ENCODE results near the gene CRB1. TPM values are rescaled to one million over a fixed set of nuclear protein-coding genes. Genes with fewer than 3 reads are reported as not detected.
A peak's percentile ranks its signal among the peaks of the same experiment; 100 is the strongest.
"Not testable (repeated sequence)": the region's sequence is repeated elsewhere in the genome, so short reads cannot be mapped to it uniquely, and the experiment has no call there.

The CRB1 gene
- total RNA-seq, 1 donor from 2014 or later = under 0.01 TPM

GRCh38 chr1:197402189-197402588, 134.1 kb downstream of the CRB1 start:
- DNase-seq = no peak

- DNase-seq = not testable (repeated sequence)
Measured at GRCh38 chr1:197404774-197405173, 136.7 kb downstream of the CRB1 start.

GRCh38 chr1:197405614-197406013, 137.6 kb downstream of the CRB1 start:
- not testable (repeated sequence) for DNase-seq

GRCh38 chr1:197413564-197413963, 145.5 kb downstream of the CRB1 start:
- DNase-seq = no peak

DNA sequence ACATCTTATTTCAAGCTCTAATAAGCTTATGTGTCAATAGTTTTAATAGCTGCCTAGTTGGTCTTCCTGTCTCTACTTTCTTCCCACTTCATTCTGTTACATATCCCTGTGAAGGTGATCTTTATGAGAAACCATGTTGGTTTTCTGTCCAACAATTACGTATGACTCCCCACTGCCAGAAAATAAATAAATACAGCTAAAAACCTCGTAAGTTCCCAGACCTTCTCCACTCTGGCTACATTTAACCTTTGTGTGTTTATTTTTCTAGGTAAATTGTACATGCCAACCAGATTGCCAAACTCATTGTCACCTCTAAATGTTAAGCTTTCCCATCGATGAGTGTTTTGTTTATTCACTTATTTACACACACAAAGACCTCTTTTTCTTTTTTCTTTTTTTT, 147.2 kb downstream of the CRB1 start:
- DNase-seq = no peak

GRCh38 chr1:197418693-197419092, 150.6 kb downstream of the CRB1 start:
- no peak for DNase-seq

DNA sequence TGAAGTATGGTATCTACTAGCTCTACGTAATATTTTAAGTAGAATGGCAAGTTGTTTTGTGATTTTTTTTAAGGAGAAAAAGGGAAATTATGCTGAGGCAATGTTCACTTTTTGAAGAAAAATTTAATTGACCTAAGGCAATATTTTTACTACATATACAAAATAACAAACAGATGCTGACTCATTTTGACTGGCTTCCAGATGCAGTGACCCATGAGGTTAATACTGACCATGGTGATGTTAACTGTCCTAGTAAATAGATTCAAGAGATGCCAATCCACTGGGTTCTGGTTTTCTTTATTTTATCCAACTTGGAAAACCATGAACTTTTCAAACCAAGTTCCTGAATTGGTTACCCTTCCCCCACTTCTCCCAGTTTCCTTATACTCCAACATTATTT, 154.9 kb downstream of the CRB1 start:
- DNase-seq = no peak

GRCh38 chr1:197424380-197424779, 156.3 kb downstream of the CRB1 start:
- DNase-seq = no peak

DNA sequence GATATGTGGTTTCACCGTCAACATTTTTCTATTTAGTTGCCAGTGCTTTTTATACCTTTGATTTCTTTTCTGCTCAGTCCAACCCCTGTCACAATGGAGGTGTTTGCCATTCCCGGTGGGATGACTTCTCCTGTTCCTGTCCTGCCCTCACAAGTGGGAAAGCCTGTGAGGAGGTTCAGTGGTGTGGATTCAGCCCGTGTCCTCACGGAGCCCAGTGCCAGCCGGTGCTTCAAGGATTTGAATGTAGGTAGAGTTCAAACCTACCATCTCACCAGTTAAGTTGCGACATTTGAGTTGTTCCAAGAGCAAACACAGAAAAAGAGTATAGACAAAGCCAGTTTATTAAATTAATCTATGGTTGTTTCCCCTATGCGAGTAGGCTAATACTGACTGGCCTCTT, 161.3 kb downstream of the CRB1 start:
- no peak for DNase-seq

DNA sequence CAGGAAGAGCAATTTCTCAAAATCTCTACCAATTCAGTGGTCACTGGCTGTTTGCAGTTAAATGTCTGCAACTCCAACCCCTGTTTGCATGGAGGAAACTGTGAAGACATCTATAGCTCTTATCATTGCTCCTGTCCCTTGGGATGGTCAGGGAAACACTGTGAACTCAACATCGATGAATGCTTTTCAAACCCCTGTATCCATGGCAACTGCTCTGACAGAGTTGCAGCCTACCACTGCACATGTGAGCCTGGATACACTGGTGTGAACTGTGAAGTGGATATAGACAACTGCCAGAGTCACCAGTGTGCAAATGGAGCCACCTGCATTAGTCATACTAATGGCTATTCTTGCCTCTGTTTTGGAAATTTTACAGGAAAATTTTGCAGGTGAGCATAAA, 167.2 kb downstream of the CRB1 start:
- no peak for DNase-seq

DNA sequence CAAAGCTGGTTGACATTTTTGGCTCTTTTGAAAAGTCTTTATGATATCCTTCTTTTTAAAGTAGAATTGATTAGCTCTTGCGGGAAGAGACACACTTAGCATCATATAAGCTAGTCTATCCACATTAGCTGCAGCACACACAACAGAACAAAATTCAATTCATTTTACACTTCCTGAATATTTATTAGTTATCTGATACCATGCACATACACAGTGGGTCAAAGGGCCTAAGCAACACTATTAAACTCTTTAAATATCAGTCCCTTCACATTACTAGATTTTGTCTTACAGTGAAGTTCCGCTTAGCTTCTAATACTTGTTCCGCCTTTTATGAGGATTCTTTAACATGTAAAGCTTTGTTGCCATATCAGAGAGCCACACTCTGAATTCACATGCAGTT, 169.5 kb downstream of the CRB1 start:
- no peak for DNase-seq

- no peak for DNase-seq
Measured at GRCh38 chr1:197438010-197438790, 170.1 kb downstream of the CRB1 start.

DNA sequence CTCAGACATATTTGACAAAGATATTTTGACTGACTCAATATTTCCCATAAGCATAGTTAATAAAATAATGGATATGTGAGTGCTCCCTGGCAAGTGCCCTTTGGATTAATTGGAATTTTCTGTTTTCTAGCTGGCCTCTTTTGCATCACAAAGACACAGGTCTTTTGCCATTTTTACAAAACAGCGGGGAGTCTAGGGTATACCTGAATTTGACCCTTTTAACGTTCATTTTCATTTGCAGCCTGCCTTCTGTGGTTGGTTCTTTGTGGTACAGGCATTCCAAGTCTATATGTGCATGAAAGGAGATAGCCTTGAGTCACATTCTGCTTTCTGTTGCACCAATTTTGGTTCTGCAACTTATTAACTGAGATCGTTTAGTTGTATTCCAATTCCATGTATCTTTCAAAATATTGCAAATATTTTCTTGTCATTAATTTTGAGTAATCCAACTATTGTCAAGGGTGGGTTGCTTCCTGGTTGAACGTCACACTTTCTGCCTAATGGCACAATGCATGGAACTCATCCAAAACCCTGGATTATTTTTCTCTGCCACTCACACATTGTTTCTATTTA, 171.7 kb downstream of the CRB1 start:
- no peak for DNase-seq

DNA sequence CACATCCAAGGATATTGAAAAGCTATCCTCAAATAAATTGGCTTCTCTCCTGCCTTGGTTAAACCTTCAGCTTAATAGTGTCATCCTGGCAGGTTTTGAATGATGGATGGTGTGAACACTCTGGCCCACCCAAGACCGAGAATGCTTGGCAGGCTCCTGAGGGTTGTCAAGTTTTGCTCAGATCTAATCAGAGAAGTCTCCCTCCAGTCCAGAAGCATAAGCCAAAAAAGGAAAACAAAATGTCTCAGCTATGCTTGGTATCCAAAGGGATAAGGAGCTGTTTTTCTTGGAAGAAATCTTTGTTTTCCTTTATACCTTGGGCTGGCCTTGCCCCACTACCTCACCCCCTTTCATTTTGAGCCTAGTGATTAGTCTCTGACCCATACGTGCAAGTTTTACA, 172.7 kb downstream of the CRB1 start:
- DNase-seq = no peak

DNA sequence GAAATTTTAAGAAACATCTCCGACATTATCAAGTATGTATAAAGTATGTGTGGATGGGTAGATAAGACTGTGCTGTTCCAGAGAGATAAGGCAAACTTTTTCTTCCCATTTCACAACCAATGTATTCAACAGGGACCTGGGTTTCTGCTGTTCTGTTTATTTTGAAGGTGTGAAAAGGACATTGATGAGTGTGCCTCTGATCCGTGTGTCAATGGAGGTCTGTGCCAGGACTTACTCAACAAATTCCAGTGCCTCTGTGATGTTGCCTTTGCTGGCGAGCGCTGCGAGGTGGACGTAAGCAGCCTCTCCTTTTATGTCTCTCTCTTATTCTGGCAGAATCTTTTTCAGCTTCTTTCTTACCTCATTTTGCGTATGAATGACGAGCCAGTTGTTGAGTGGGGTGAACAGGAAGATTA, 174.0 kb downstream of the CRB1 start:
- DNase-seq = no peak

DNA sequence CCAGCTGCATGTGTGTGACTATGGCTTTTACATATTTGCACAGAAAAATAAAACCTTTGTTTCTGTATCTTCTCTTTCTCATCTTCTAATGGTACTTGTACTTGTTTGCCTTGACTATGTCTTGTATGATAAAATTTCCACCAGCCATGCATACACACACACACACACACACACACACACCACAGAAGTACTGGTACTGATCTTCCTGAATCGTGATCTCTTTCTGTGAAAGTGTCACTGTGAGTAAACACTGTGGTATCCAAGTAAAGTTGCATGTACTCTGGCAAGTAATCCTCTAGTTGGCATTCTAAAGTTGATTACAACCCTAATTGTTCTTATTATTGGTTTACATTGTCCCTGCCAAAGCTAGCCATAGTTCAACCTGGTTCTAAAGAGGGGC, 176.7 kb downstream of the CRB1 start:
- DNase-seq = no peak

GRCh38 chr1:197448121-197448779, 180.2 kb downstream of the CRB1 start:
- DNase-seq = no peak

DNA sequence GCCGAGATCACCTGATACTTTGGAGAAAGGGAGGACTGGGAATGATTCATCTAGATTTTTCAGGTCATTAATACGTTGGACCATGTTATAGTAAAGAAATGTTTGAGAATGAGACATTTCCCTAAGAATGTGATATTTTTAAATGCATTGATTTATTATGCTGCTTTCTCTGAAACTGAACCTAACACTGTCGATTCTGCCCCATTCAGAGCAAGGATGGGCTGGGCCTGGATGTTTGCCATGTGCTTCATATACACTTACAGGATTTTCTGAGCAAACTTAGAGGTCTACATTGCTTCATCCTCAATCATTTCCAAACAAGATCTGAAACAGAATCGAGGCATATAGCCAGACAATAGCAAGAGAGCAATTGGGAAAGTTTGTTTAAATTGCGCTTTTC, 183.3 kb downstream of the CRB1 start:
- no peak for DNase-seq

- DNase-seq = peak; percentile 18
Measured at GRCh38 chr1:197453376-197454058, 185.5 kb downstream of the CRB1 start.

- DNase-seq = no peak
Measured at GRCh38 chr1:197462539-197462938, 194.5 kb downstream of the CRB1 start.

GRCh38 chr1:197463142-197463541, 195.1 kb downstream of the CRB1 start:
- no peak for DNase-seq

DNA sequence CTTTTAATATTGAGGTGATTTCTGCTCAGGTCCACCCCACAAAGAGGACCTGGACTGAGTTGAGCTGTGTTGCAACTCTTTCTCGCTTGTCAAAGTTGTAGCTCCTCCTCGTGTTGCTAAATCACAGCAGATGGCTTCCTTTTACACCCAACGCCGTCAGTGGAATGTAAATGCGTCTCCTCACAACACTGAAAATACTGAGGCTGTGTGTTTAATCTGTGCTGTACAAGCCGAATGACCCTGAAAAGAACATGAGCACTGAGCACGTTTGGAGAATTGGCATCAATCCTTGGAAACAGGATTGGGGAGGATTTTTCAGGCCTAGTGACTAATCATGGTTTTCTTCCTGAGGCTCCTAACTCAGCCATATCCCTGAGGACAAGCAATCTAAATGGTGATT, 196.0 kb downstream of the CRB1 start:
- DNase-seq = no peak

- no peak for DNase-seq
Measured at GRCh38 chr1:197465528-197466327, 197.7 kb downstream of the CRB1 start.

All from dermis blood vessel endothelial cell (primary cell).